GM12874 (cell line): ENCODE results near the gene MYPOP.

Experiments
- TF ChIP-seq, protein P1 (sequence below): IDR thresholded peaks from 2 replicates; pipeline ENCODE4 v1.5.1; 2011; ENCODE audit warnings: low read depth, mild to moderate bottlenecking, control low read depth, low read length, moderate library complexity; ENCODE audit not compliant: insufficient read depth

MYPOP gene

DNA sequence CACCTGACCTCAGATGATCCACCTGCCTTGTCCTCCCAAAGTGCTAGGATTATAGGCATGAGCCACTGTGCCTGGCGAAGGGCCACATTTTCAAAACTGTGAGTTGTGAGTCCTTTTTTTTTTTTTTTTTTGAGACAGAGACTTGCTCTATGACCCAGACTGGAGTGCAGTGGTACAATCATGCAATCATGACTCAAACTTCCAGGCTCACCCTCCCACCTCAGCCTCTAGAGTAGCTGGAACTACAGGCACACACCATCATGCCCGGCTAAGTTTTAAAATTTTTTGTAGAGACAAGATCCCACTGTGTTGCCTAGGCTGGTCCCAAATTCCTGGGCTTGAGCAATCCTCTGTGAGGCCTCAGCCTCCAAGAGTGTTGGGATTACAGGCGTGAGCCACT, 3.8 kb upstream of the MYPOP start:
- TF ChIP-seq, protein P1, sequence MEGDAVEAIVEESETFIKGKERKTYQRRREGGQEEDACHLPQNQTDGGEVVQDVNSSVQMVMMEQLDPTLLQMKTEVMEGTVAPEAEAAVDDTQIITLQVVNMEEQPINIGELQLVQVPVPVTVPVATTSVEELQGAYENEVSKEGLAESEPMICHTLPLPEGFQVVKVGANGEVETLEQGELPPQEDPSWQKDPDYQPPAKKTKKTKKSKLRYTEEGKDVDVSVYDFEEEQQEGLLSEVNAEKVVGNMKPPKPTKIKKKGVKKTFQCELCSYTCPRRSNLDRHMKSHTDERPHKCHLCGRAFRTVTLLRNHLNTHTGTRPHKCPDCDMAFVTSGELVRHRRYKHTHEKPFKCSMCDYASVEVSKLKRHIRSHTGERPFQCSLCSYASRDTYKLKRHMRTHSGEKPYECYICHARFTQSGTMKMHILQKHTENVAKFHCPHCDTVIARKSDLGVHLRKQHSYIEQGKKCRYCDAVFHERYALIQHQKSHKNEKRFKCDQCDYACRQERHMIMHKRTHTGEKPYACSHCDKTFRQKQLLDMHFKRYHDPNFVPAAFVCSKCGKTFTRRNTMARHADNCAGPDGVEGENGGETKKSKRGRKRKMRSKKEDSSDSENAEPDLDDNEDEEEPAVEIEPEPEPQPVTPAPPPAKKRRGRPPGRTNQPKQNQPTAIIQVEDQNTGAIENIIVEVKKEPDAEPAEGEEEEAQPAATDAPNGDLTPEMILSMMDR, result no peak

DNA sequence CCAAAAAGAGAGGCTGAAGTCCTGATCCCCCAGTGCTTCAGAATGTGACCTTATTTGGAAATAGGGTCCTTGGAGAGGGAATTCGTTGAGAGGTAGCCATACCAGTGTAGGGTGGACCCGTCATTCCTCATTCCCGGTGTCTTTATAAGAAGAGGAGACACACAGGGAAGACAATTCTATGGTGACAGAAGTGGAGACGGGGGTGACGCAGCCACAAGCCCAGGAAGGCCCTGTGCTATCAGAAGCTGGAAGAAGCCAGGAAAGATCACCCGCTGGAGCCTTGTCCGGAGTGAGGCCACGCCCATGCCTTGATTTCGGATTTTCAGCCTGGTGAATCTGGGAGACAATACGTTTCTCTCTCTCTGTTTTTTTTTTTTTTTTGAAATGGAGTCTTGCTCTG, 2.6 kb upstream of the MYPOP start:
- TF ChIP-seq, protein P1, result no peak

DNA sequence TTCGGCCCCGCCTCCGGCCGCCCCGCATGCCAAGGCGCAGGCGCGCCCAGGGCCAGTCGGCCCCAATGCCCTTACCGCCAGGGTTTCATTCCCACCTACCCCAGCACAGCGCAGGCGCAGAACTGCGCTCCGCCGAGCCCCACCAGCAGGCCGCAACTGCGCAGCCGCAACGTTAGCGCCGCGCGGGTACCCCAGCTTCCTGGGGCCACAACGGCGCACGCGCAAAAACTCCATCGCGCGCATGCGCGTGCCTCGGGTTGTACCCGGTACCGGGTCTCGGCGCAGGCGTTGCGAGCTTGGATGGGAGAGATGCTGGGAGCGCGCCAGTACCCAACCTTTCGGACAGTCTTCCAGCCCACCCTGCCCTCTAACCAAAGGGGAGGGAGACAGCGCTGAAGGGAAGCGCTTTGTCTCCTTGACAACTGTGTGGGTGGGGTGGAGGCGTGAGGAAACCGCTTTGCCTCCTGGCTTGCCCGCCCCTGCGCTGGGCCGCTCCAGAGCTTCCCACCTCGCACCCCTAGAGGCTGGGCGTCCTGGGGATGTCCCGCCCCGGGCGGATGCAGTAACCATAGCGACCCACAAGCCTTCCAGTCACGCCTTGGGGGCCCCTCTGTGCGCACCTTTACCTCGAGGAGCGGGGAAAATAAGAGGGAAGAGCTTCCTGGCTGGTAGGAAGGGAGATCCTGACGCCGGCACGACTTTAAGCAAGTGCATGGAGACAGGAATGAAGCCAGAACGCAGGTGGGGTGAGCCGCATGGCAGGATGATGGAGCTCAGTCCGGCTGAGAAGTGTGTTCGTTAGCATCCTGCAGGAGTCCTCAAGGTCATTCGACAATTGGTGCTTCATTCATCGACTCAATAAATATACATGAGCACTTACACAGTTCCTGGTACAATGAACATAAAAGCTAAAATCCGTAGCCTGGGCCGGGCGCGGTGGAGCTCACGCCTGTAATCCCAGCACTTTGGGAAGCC, 525 bp upstream of the MYPOP start:
- TF ChIP-seq, protein P1, result no peak

DNA sequence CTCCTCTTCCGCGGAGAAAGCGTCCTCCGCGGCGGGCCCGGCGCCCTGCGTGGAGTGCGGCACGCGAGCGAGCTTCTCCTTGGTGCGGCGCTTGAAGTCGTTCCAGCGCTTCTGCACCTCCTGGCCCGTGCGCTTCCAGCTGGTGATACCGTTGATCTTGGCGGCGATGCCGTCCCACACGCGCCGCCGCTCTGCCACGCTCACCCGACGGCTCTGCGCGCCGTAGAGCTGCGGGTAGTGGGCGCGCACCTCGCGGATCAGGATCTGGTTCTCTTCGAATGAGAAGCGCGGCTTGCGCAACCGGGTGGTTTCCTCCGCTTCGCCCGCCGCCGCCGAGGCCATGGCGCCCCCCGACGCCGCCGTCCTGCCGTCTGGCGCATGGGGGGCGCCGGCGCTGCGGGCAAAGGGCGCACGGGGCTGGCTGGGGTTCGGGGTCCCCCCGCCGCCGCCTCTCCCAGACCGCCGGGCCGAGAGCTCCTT, 941 bp downstream of the MYPOP start:
- TF ChIP-seq, protein P1, result 0 out of 2 replicates have a peak, but pooled peaks have one; percentile 1

DNA sequence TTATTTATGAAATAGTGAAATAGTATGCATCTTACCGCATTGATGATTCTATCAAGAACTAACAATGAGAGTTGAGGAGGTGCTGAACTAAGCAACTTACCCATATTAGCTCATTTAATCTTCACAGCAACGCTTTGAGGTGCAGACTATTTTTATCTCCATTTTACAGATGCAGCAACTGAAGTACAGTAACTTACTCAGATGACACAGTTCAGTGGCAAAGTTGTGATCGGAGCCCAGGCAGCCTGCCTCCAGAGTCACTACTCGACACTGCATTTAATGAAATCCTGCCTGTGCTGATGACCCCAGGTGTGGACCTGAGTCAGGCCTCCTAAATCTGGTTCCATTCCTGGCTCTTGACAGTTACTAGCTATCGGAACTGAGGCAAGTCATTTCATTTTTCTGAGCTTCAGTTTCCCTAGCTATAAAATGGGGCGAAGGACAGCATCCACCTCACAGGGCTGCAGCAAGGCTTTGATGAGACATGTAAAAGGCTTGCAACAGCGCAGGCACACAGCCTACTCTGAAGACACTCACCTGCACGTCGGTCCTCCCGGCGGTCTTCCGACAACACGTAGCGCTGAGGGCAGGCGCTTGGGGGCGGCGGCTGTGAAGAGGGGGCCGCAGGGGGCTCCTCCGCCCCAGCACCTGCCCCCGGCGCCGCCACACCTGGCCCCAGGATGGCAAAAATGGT, 1.5 kb downstream of the MYPOP start:
- TF ChIP-seq, protein P1, result no peak

DNA sequence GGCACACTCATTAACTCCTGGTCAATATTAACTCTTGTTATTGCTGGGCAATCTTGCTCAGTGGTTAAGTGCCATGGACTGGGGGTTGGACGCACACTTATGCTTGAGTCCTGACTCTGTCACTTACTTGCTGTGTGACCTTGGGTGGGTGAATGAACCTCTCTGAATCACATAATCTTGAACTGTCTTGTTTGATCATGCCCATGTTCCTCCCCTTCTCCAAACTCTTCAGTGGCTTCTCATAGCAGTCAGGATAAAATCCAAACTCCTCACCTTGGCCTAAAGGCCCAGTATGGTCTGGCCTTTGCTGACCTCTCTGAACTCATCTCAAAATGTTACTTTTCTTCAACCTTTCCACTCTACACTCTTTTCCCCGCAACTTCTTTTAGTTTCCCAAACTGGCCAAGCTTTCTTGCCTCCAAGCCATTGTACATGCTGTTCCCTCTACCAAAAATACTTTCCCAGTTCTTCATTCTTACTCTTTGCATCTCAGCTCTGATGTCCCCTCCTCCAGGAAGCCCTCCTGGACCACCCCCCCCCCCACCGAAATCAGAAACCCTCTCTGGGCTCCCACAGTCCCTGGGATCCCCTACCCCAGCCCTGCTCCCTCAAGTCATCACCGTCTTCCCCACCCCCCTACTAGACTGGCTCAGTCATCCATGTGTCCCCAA, 2.4 kb downstream of the MYPOP start:
- TF ChIP-seq, protein P1, result no peak

DNA sequence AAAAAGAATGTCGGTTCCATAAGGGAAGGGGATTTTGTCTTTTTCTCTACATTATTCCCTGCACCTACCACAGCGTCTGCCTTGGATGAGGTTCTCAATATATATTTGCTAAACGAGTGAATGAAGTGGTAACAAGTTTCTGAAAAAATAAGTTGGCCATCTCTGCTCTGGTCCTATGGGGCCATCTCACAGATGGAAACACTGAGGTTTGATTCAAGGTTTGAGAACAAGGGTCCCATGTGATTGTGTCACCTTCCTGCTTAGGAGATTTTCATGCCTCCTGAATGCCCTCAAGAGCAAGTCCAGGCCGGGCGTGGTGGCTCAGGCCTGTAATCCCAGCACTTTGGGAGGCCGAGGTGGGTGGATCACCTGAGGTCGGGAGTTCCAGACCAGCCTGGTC, 3.2 kb downstream of the MYPOP start:
- TF ChIP-seq, protein P1, result no peak
